SH-SY5Y (cell line): ENCODE data around the gene DLGAP1.

Experiments
- GATA2 ChIP-seq: IDR thresholded peaks from 2 replicates; pipeline ENCODE4 v1.6.1; 2011; ENCODE audit warnings: mild to moderate bottlenecking, low read depth, low read length
- GATA3 ChIP-seq: IDR thresholded peaks from 2 replicates; pipeline ENCODE4 v1.6.1; 2011; ENCODE audit warnings: low read depth, mild to moderate bottlenecking, low read length, moderate library complexity

Gene DLGAP1

DNA sequence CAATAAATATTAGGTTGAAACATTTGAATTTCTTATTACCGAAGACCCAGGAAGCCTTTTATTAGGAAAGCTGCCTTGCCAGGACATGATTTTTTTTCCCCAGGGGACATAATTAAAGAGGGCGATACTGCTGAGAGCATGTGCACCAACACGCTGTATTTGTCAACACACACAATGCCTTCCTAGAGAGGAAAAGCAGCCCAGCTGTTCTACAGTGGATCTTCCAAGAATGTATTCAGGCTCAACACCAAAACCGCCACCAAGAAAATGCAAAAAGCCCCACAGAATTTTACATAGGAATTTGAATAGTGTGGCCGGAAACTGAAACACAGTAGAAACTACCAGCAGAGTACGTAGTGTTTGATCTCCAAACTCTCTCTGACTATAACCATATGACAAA lies 320.4 kb downstream of the DLGAP1 start:
- TF ChIP-seq GATA2 = no peak

DNA sequence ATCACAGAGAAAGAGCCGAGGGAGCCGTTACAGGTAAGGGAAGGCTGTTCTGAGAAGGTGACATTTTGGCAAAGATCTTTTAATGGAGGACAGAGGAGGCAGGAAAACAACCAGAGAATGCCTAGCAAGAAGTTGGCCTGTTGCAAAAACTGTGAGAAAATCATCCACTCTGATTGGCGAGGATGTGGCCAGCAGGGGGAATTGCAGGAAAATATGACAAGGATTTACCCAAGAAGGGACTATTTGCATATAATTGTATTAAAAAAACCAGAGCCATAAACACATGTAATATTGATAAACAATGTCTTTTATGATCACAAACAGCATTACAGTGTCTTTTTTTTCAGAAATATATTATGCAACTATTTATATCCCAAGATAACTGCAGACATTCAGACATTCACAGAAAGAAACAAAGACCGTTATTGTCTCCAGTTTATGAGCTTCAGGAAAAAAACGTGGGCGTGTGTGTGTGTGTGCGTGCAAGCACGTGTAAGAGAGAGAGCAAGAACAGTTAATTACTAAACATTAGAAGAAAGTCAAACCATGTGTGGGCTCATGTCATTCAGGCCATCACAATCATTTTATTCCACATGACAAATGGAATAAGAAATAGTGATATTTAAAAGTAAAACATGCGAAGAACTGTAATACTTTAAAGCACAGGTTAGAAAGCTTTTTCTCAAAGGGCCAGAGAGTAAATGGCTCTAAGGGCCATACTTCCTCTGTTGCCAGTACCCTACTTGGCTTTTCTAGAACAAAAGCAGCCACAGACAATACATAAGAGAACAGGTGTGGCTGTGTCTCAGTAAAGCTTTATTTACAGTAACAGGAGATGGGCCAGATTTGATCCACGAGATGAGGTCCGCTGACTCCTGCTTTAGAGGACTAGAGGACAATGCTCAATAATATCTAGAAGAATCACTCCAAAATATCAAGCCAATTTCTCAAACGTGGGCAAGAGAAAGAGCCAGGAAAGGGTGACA lies 324.1 kb downstream of the DLGAP1 start:
- no peak for TF ChIP-seq GATA3
- no peak for TF ChIP-seq GATA2

DNA sequence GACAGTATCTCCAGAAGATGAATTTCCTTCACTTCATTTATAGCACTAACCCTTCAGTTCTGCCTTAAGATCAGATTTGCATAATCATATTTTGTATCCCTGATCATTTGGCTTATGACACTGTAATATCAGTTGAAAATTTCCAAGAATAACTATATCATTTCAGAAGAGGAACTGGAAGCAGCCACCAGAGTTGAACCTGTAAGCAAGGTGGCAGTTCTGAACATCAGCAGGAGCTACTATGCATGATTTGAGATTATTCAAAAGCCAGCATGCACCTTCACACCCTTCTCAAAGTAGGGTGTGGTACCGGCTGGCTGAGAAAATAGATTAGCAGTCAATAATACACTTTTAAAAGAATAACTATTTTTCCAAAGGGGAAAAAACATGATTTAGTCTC lies 328.2 kb downstream of the DLGAP1 start:
- no peak for TF ChIP-seq GATA2
- no peak for TF ChIP-seq GATA3

DNA sequence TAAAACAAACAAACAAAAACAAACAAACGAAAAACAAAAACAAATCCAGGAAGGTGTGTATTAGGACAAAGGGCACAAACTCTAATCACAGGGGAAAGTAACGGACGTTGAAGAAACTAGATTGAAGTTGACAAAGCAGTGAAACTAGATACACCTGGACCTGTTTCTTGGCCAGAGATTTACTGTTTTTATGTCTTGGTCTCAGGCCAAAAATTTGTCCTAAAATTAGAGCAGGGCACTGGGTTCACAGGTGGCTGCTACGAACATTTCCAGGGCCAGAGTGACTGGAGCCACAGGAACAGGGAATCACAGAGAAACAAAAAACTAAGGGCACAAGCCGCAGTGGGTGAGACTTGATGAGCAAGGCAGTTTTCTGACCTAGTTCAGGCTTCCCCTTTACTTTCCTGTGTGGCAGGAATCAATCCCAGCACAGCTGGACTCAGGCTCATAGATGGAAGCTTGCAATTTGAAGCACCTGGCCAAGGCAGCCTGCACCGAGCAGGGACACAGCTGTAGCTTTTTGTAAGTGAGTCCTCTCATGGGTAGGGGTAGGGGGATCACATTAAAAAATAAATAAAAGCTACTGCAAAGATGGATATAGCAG lies 329.4 kb downstream of the DLGAP1 start:
- no peak for TF ChIP-seq GATA3
- TF ChIP-seq GATA2 = no peak

DNA sequence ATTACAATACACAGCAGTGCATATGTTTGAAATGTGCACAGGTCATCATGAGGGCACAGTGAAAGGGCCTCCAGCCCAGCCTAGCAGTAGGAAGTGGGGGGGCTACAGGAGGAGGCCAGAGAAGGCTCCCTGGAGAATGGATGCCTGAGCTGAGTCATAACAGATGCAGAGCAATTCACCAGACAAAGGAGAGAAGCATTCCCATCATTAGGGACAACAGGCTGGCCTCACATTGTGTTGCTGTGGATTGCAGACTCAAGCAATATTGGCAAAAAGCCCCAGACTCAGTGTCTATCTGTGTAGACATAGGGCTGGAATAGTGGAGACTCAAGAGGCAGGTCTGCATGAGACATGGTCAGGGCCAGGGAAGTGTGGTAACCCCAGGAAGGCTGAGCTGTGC lies 329.9 kb downstream of the DLGAP1 start:
- TF ChIP-seq GATA3 = no peak
- no peak for TF ChIP-seq GATA2

DNA sequence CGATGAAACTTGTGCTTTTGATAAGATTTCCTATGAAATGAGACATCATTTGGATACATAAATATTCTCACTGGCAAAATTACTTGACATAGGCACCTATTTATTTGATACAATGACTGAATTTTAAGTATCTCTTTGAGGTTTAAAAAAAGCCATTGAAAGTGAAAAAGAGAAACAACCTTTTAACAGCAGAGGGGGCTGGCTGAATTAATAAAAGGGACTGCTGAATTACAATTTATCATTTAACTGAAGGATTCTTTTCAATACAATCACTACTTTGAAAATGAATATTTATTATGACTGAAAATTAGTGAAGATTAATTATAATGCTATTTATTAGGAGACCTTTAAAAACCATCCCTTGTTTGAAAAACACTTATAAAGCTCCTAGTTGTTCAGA lies 335.3 kb downstream of the DLGAP1 start:
- TF ChIP-seq GATA2 (no peak), GATA3 (no peak)

DNA sequence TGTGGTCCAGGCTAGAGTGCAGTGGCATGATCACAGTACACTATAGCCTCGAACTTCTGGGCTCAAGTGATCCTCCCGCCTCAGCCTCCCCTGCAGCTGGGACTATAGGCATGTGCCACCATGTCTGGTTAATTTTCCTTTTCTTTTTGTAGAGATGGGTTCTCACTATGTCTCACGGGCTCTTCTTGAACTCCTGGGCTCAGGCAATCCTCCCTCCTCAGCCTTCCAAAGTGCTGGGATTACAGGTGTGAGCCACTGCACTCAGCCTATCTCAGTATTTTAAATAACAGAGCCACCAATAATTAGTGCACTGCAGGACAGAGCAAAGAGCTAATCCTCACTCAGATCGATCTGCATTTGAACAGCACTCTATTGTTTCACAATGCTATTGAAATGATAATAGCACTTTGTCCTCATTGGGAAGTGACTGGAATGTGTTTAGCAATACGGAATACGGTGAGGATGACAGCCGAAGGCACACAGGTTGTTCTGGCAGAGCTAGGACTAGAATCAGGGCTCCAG lies 335.9 kb downstream of the DLGAP1 start:
- no peak for TF ChIP-seq GATA2

DNA sequence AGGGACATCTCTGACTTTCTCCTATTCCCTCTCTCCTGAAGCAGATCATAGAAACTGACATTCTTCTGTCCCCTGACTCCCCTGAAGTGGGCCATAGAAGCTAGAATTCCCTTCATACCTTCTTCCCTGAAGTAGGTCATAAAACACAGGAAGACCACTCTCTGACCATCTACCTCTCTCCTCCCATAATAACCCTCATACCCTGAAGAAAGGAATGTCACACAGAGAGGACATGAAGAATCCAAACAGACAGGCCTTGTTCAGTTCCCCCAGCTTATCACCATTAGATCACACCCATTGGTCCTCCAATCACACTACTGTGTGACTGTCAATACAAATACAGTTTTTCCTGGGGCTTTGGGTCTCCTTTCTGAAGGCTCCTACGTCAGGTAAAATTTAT lies 347.1 kb downstream of the DLGAP1 start:
- TF ChIP-seq GATA2 (no peak), GATA3 (no peak)

DNA sequence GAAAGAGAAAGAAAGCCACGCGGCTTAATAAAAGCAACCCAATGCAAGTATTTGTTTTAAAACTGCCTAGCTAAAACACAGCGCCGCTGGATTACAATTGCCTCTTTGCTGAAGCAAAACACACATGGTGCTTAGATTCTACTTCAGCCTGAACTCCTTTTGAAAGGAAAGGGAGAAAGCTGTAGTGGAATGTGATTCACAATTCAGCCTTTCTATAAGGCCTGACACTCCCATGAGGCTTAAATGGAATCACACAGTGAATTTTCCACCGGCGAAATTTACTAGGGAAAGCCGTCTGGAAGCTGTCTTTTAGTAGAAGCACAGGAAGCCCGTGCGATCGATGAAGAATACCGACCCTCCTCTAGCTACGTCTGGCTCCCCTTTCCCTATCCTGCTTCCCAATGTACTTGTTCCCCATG lies 348.0 kb downstream of the DLGAP1 start:
- TF ChIP-seq GATA3 (no peak), GATA2 (no peak)

DNA sequence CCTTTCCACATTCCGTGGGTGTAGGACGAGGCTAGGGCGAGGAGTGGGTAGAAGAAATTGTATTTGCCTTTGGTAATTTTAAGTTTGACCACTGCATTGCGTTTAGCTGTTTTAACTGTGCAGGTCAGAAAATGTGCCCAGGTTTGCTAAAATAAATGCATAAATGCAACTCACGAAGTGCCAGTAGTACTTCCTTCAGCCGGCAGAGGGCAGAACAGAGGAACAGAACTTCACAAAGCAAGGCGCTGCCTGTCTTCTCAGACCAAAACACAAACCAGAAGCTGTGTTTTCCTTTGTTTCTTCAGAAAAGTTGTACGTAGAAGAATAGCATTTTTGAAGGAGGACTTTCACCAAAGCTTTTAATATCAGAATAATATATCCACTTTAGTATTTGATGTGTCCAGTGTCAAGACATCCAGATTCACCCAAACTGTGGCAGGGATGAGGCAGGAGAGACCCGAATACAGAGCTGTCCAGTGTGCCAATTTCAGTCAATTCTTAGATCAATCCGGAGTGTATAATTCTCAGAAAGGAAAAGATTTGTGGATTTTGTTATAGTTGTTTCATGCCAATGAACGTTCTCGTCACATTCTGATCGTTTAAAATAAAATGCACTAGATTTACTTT lies 348.6 kb downstream of the DLGAP1 start:
- TF ChIP-seq GATA3 (no peak), GATA2 (no peak)

DNA sequence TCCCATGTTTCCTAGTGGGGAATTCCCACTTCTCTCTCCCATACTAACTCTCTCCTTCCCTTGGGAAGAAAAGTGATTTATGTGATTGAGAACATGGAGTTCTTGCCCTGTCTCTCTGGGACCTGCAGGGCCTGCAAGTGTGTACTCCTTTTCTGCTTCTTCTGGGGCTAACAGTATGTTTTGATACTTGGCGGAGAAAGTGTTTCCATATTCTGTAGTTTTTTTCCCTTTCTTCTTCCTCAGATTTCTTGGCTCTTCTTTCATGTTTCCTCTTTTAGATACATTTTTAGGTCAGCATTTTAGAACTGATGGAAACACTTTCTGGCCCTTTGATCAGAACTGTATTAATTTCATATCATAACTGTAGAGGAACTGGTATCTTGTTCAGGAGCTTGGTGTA lies 352.2 kb downstream of the DLGAP1 start:
- TF ChIP-seq GATA3 = no peak
- no peak for TF ChIP-seq GATA2

DNA sequence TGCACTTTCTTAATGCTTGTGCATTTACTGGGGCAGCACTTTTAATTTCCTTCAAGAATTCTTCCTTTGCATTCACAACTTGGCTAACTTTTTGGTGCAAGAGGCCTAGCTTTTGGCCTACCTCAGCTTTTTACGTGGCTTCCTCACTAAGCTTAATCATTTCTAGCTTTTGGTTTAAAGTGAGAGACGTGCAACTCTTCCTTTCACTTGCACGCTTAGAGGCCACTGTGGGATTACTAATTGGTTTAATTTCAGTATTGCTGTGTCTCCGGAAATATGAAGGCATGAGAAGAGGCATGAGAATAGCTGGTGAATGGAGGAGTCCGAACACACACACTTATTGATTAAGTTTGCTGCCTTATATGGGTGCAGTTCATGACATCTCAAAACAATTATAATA lies 354.1 kb downstream of the DLGAP1 start:
- TF ChIP-seq GATA3 = no peak
- no peak for TF ChIP-seq GATA2

DNA sequence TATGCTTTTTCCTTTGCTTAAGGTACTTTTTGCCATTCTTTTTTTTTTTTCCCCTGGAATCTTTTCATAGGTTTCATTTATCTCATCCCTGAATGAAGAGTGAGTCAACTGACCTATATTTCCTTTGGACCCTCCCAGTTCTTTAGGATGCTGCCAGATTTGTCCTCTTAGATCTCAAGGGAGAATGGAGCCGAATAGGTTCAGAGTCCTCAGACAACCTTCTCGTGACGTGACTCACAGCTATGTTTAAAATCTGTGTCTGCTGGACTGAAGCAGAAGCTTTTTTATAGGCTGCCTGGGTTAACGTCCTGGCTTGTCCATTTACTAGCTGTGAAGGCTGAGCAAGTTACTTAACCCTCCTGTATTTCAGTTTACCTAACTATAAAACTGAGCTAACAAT lies 358.6 kb downstream of the DLGAP1 start:
- TF ChIP-seq GATA3 (no peak), GATA2 (no peak)

DNA sequence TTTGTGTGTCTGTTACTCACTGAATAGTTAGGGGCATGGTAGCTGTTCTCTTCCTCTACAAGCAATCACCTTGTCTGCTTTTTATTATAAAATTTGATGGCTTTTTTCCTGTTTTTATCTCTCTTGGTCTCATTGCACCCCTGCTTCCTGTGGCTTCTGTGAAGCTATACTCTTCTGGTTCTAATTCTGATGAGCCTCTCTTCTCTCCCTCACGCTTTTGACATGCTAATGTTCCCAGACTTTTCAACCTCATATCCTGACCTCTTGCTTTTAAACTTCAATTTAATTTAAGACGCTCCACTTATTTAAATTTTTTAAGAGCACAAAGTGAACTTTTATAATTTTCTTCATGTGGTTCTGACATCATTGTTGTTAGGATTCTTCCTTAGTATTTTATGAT lies 361.4 kb downstream of the DLGAP1 start:
- no peak for TF ChIP-seq GATA2

DNA sequence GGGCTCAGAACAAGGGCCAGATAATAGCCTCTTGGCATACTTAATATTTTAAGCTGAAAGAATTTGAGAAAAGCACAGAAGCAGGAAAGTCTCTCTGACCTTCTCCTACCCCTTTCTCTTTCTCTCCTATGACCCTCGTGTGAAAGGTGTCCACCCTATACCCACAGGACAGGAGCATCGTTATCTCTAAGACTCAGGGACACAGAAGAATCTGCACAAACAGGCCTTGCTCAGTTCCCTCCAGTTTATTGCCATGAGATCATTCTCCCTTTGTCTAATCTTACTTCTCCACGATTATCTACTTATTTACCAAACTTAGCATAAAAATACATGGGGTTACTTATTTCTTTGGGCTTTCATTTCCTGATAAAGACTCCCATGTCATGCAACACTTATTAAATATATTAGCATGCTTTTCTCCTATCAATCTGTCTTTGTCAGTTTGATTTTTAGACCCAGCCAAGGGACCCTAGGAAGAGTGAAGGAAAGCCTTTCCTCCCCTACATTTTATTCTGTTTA lies 370.7 kb downstream of the DLGAP1 start:
- no peak for TF ChIP-seq GATA2
- TF ChIP-seq GATA3 = no peak
